PC-9 (cell line): ENCODE measurements around the gene DYNC2LI1.

ENCODE experiments used
- EZH2 ChIP-seq: fragments of 200-600 bp; sonication (generic); IDR thresholded peaks from 2 replicates; pipeline ENCODE4 v1.8.0; 2017; ENCODE audit warnings: antibody characterized with exemption, low read depth
- TF ChIP-seq, protein P1 (sequence below): fragments of 200-600 bp; sonication (generic); conservative IDR thresholded peaks from 2 replicates; pipeline ENCODE4 v1.6.1; 2017; ENCODE audit warnings: mixed run types, antibody characterized with exemption, mild to moderate bottlenecking, moderate library complexity

DNA sequence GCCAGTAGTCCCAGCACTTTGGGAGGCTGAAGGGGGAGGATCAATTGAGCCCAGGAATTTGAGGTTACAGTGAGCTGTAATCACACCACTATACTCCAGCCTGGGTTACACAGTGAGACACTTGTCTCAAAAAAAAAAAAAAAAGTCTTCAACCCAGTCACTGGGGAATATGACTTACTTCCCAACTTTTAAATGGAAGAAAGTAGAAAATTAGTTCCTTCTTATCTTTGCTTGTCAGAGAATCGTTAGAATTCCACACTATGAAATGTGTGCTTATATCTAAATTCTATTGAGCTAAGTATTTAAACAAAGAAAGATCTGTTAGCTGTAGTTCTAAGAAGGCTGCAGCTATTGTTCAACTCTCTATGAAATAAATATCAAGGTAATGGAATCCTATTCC, 22.4 kb downstream of the DYNC2LI1 start:
- TF ChIP-seq, protein P1, sequence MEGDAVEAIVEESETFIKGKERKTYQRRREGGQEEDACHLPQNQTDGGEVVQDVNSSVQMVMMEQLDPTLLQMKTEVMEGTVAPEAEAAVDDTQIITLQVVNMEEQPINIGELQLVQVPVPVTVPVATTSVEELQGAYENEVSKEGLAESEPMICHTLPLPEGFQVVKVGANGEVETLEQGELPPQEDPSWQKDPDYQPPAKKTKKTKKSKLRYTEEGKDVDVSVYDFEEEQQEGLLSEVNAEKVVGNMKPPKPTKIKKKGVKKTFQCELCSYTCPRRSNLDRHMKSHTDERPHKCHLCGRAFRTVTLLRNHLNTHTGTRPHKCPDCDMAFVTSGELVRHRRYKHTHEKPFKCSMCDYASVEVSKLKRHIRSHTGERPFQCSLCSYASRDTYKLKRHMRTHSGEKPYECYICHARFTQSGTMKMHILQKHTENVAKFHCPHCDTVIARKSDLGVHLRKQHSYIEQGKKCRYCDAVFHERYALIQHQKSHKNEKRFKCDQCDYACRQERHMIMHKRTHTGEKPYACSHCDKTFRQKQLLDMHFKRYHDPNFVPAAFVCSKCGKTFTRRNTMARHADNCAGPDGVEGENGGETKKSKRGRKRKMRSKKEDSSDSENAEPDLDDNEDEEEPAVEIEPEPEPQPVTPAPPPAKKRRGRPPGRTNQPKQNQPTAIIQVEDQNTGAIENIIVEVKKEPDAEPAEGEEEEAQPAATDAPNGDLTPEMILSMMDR, result no peak
- TF ChIP-seq EZH2, result no peak
